SK-MEL-5 (cell line): ENCODE results near the gene CCNT2. TPM values are rescaled to one million over a fixed set of nuclear protein-coding genes. Genes with fewer than 3 reads are reported as not detected.
"Not testable (repeated sequence)": the region's sequence is repeated elsewhere in the genome, so short reads cannot be mapped to it uniquely, and the experiment has no call there.

Experiments used
- DNase-seq: peaks from one replicate; pipeline ENCODE4 v3.0.0-alpha.2; 2016; ENCODE audit warnings: low read depth, low spot score
- in situ Hi-C: cut with HindIII; loops from 2 replicates; pipeline ENCODE4 v1.10.0; 2016; ENCODE audit warnings: low sequenced_read_pairs, high pct_unique_total_duplicates, low pct_unique_long_range_greater_than_20kb
- total RNA-seq: library from RNA; depleted of rRNA; stranded (reverse); fragments of >200 nt; shearing (Covaris generic); gene quantifications from 2 replicates; pipeline ENCODE4 v1.2.3, GENCODE V29; 2014

Gene CCNT2
- total RNA-seq, 1 experiment from 2014 or later = 26.2 TPM

GRCh38 chr2:134950886-134951285 lies 32.3 kb downstream of the CCNT2 start:
- in situ Hi-C loops = no loop called here
- no peak for DNase-seq

DNA sequence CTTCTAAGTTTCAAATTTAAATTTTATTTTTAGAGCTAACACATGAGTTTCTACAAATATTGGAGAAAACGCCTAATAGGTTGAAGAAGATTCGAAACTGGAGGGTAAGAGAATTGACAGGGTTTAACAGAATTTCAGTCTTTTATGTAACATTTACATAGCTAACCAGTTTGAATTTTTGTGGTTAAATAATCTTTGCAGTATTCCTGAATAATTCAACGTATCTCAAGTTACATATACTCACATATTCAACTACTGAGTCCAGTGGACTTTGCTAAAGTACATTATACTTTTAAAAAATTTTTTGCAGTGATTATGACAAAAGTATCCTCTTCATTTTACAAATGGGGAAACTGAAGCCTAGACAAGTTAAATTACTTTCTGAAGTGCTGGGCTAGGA lies 34.0 kb downstream of the CCNT2 start:
- in situ Hi-C loops = no loop called here
- no peak for DNase-seq

- in situ Hi-C loops = no loop called here
- no peak for DNase-seq
Measured at GRCh38 chr2:134954065-134954464, 35.4 kb downstream of the CCNT2 start.

DNA sequence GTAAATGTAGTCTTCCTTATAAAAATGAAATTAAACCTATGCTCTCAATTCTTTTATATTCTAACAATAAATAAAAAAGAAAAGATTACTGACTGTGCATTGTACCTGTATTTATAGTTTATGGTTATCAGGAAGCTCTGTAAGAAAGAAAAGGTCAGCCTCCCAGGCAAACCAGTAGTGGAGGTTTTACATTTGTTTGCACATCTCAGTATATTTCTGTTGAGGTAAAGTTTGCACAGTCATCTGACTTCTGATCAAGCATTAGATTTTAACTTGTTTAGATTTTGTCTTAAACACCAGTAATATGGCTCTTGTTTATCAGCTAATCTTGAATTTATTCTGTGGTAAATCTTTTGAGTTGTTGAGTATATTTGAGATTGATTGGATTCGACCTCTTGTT lies 37.1 kb downstream of the CCNT2 start:
- in situ Hi-C loops = no loop called here
- DNase-seq = no peak

DNA sequence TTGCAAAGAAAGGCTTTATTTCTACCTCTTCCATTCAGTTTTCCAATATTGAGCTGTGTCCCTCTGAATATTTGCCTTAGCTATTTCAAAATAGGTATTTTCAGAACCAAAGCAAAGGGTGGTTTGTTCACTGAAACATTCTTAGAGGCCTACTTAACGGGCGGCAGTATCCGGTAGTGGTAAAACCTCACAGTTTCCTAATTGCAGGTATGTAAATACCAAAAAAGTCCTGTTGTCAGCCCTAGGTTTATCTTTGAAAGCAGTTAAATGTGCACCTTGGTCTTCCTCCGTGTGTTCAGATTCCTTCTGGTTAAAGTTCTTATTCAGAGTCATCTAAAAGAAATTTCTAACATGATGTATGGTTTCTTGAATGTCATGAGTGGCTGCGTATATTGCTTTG lies 38.9 kb downstream of the CCNT2 start:
- in situ Hi-C loops = no loop called here
- DNase-seq = no peak

- DNase-seq, in situ Hi-C loops: not testable (repeated sequence)
Measured at GRCh38 chr2:134967166-134967565, 48.5 kb downstream of the CCNT2 start.

DNA sequence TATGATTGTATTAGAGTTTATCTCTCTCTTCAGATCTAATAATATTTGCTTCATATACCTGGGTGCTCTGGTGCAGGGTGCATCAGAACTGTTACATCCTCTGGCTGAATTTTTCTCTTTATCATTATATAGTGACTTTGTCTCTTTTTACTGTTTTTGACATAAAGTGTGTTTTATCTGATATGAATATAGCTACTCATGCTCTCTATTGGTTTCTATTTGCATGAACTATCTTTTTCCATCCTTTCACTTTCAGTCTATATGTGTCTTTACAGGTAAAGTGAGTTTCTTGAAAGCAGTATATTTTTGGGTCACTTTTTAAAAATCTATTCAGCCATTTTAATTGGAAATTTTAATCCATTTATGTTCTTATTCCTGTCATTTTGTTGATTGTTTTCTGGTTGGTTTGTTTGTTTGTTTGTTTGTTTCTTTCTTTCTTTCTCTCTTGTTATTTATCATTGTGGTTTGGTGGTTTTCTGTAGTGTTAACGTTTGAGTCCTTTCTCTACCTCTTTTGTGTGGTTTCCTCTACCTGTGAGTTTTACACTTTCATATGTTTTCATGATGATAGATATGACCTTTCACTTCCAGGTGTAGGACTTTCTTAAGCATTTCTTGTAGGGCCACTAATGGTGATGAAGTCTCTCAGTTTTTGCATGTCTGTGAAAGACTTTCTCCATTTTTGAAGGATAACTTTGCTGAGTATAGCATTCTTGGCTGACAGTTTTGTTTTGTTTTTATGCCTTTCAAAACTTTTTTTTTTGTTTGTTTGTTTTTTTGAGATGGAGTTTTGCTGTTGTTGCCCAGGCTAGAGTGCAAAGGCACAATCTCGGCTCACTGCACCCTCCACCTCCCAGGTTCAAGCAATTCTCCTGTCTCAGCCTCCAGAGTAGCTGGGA lies 54.9 kb downstream of the CCNT2 start:
- in situ Hi-C loops = no loop called here
- no peak for DNase-seq

DNA sequence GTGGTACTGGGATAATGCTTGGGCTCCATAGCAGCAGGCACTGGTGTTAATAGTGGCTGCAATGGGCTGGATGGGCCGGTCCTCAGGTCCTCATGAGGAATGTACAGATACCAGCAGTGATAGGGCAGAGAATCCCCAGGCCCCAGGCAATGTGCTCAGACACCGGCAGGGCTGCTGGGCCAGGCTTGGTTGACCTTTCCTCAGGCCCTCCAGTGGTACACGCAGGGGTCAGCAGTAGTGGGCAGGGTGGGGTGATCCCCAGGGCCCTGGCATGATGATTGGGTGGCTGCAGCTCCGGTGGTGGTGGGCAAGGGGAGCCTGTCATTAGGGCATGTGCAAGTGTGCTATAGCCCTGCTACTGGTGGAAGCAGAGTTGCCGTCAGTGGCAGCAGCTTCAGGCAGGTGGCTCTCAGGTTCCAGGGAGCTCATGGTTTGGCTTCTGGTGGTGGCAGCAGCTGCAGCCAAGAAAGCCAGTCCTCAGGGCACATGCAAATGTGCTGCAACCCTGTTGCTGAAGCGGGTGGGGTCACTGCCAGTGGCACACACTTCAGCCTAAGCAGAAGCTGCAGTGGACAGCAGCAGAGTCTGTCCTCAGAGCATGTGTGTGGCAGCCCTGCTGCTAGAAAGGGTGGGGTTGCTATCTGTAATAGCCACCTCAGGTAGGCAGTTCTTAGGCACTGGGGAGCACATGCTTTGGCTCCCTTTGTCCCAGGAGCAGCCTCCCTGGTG lies 56.8 kb downstream of the CCNT2 start:
- in situ Hi-C loops = no loop called here

DNA sequence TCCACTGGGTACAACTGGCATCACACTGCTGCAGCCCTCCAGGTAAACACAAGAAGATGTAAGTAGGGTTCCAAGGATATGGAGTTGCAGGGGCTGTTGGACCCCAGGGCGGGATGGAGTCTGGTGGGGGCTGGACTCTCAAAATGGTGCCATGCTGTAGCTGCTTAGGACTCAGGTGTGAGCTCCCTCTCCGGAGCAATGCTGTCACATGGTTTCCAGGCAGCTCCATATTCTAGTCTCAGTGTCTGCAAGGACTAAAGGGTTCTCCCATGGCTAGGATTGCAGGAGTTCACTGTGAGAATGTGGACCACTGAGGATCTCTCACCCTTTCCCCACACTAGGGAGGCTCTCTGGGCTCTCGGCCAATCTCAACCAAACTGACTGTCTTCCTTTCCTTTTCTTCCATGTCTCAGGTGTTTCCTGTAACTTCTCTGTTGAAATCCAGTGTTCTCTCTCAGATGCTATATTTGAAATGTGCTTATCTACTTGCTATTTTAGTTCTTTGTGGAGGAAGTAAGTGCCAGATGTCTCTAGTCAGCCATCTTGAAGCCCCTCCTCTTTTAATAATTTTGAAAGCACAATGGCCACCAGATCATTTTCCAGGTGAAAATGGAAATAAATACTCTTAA lies 57.6 kb downstream of the CCNT2 start:
- in situ Hi-C loops = no loop called here

More for the DNA sequence above, 56.8 kb downstream of the CCNT2 start:
- no peak for DNase-seq

GRCh38 chr2:134977104-134977503 lies 58.5 kb downstream of the CCNT2 start:
- DNase-seq, in situ Hi-C loops: not testable (repeated sequence)

More for the DNA sequence above, 57.6 kb downstream of the CCNT2 start:
- no peak for DNase-seq

DNA sequence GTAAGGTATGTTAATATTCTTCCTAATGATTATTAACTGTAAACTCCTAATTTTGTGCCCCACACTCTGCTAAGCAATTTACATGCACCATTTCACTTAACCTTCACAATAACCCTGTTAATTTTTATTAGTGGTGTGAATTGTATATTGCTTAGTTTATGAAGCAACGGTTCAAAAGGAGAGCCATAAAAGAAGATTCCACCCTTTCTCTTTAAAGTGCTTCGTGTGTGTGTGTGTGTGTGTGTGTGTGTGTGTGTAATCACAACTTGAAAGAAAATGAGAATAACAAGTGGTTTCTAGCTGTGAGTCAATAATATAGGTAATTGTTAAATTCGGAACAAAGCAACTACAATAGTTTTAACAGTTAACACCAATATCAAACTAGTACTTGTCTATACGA lies 60.6 kb downstream of the CCNT2 start:
- no peak for DNase-seq
- in situ Hi-C loops = no loop called here

- in situ Hi-C loops = no loop called here
Measured at GRCh38 chr2:134980639-134981038, 62.0 kb downstream of the CCNT2 start.

GRCh38 chr2:134982603-134983002 lies 64.0 kb downstream of the CCNT2 start:
- in situ Hi-C loops = no loop called here
- no peak for DNase-seq

More at GRCh38 chr2:134980639-134981038, 62.0 kb downstream of the CCNT2 start:
- no peak for DNase-seq

DNA sequence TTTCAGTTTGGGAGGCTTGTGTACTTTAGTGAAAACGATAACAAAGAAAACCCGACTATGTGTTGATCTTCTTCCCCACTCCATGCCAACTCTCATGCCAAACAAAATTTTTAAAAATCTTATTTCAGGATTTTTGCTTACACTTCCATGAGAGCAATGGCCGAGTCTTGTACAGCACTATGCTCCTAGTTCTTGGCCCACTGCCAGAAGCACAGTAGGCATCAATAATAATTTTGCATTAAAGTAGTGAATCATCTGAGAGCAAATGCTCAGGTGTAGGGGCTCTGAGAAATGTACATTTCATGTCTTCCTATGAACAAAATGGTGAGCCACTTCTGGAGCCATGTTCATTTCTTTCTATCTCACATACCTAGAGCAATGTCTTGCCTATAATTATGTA lies 66.4 kb downstream of the CCNT2 start:
- DNase-seq = no peak
- in situ Hi-C loops = no loop called here

DNA sequence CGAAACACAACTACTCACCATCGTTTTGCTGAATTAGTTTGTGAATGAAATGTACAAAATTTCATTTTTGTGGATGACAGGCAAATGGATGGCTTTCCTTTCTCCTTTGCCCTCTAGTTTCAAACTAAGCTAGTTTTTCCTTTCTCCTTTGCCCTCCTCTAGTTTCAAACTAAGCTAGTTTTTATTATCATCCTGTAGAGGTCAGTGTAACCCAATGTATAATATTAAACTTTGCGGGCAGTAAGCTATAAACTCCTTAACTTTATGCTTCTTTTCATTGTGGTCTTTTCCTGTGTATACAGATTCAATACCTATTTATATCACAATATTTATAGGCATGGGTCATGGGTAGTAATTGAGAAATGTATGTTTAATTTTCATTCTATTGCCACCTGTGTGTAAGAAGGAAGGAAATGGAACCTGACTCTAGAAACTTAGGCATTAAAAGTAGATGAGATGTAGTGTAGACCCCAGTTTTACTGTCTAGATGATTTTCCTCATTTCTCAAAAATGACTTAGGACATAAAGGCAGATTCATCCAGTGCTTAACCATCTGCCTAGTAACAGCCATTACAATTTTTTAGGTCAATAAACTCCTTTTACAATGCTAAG lies 70.5 kb downstream of the CCNT2 start:
- in situ Hi-C loops = no loop called here
- peak; percentile 49 for DNase-seq

- in situ Hi-C loops = no loop called here
- no peak for DNase-seq
Measured at GRCh38 chr2:134999521-134999920, 80.9 kb downstream of the CCNT2 start.

GRCh38 chr2:135002836-135003235 lies 84.2 kb downstream of the CCNT2 start:
- in situ Hi-C loops = no loop called here
- DNase-seq = no peak
